ENCODE results near the gene TUBGCP2. TPM values are rescaled to one million over a fixed set of nuclear protein-coding genes. Genes with fewer than 3 reads are reported as not detected.

The TUBGCP2 gene
- total RNA-seq, 1 experiment from 2014 or later, result 35.4 TPM

- RAD21 ChIA-PET (ENCODE audit: low non-redundant PET in 1 of 2, low total read pairs in 2 of 2, uncharacterized antibody in 2 of 2, unreplicated experiment in 2 of 2), result no interaction called here
- no peak overlapping the region for H2AFZ ChIP-seq (ENCODE audit: low read depth, low read length, poor library complexity, severe bottlenecking)
- DNase-seq (ENCODE audit: low read depth, low spot score) (no peak), ATAC-seq (peak; percentile 69)
- H3K9me3 ChIP-seq (ENCODE audit: control insufficient read depth in 1 of 2, insufficient read depth in 1 of 2, low read depth in 1 of 2, low read length in 2 of 2), result no peaks in the 10 kb centered on the region
- POLR2A ChIA-PET, result interaction anchor here (0.9 kb wide), 1 partner anchor 11 kb away, joined by 3 read pairs; no protein-coding TSS in a partner anchor
- peak overlapping the region; percentile 63 for H3K9ac ChIP-seq (ENCODE audit: low read length)
- H3K27ac ChIP-seq (ENCODE audit: low read depth, low read length), result peak overlapping the region; percentile 92
- no peaks in the 10 kb centered on the region for H3K9me2 ChIP-seq (ENCODE audit: insufficient read depth)
- BruUV-seq (replicated peaks), result no TSS peak
- CTCF ChIA-PET, result interaction anchor here (1.1 to 1.9 kb wide), 2 partner anchors 112 to 114 kb away, joined by 4 to 5 read pairs; no protein-coding TSS in a partner anchor
- H3K4me1 ChIP-seq (ENCODE audit: control insufficient read depth in 1 of 2, insufficient read depth in 2 of 2, low read length in 2 of 2), result peaks cover 40 to 50% of the 10 kb centered on the region in 2 experiments
- no peaks in the 10 kb centered on the region for H3K79me2 ChIP-seq (ENCODE audit: insufficient read depth, low read length)
- H3K36me3 ChIP-seq (ENCODE audit: control insufficient read depth in 1 of 2, insufficient read depth in 2 of 2, low read length in 2 of 2), result no peaks in the 10 kb centered on the region
- no peaks in the 10 kb centered on the region for H3K27me3 ChIP-seq (ENCODE audit: insufficient read depth, low read length)
- H3K4me3 ChIP-seq (replicated peaks in 1 of 2; ENCODE audit: low read depth in 1 of 2, low read length in 2 of 2), result peak overlapping the region; percentile 33 to 54
- peak overlapping the region; percentile 74 for H3K4me2 ChIP-seq (ENCODE audit: low read length)
- H4K20me1 ChIP-seq (ENCODE audit: insufficient read depth), result no peaks in the 10 kb centered on the region
- intact Hi-C loops (cut with micrococcal nuclease), result loop anchor here (2.0 to 10.0 kb wide), 3 partner anchors 113 to 353 kb away; partner anchors contain the start of gene CFAP46
- peak; percentile 33 to 59 (median 34); a peak in 3 of 6 replicates for TF ChIP-seq CTCF (IDR thresholded peaks at IDR 0.05 in 2 of 3, conservative IDR thresholded peaks at IDR 0.05 in 1 of 3; ENCODE audit: borderline replicate concordance in 1 of 3, insufficient read depth in 1 of 3, low read depth in 2 of 3, low read length in 2 of 3)
- TF ChIP-seq MAX (IDR thresholded peaks at IDR 0.05), result peak; percentile 84
- no peak for TF ChIP-seq ATF3 (IDR thresholded peaks at IDR 0.05)
- TF ChIP-seq SIN3A (IDR thresholded peaks at IDR 0.05; ENCODE audit: low read depth), result no peak
- TF ChIP-seq CEBPB (IDR thresholded peaks at IDR 0.05; ENCODE audit: low read depth), result no peak
- TF ChIP-seq SP1 (IDR thresholded peaks at IDR 0.05; ENCODE audit: low read depth), result peak; percentile 39; the same call in 1 of the 2 replicates
- TF ChIP-seq TCF7L2 (IDR thresholded peaks at IDR 0.05; ENCODE audit: borderline replicate concordance, extremely low read depth, insufficient read depth, insufficient read length), result no peak
- no peak for TF ChIP-seq EZH2 (IDR thresholded peaks at IDR 0.05)
- peak; percentile 9 for TF ChIP-seq POLR2A (IDR thresholded peaks at IDR 0.05; ENCODE audit: borderline replicate concordance, extremely low read depth, insufficient read depth, insufficient read length)
- TF ChIP-seq ZNF274 (IDR thresholded peaks at IDR 0.05; ENCODE audit: low read depth, low read length), result no peak
- no peak for TF ChIP-seq ZFX (IDR thresholded peaks at IDR 0.05)
- TF ChIP-seq SRF (IDR thresholded peaks at IDR 0.05; ENCODE audit: low read depth), result no peak
- TF ChIP-seq FOSL1 (IDR thresholded peaks at IDR 0.05; ENCODE audit: low read depth), result no peak
- TF ChIP-seq EZH2phosphoT487 (IDR thresholded peaks at IDR 0.05; ENCODE audit: borderline replicate concordance), result no peak
- TF ChIP-seq YY1 (IDR thresholded peaks at IDR 0.05; ENCODE audit: extremely low read depth, insufficient replicate concordance, low read depth, low read length), result no peak
- TF ChIP-seq EGR1 (IDR thresholded peaks at IDR 0.05; ENCODE audit: low read depth), result peak; percentile 46; the same call in 1 of the 2 replicates
- no peak for TF ChIP-seq REST (IDR thresholded peaks at IDR 0.05; ENCODE audit: low read depth)
- no peak for TF ChIP-seq POLR2AphosphoS5 (IDR thresholded peaks at IDR 0.05; ENCODE audit: low read depth, low read length)
- TF ChIP-seq JUND (IDR thresholded peaks at IDR 0.05), result no peak
- TF ChIP-seq ELF1 (IDR thresholded peaks at IDR 0.05; ENCODE audit: borderline replicate concordance, low read depth), result no peak
- peak; percentile 58 for TF ChIP-seq RAD21 (IDR thresholded peaks at IDR 0.05; ENCODE audit: low read depth)
- TF ChIP-seq CBX3 (IDR thresholded peaks at IDR 0.05; ENCODE audit: low read depth), result no peak
Observed at GRCh38 chr10:133257489-133258065, 51.1 kb downstream of the TUBGCP2 start.
